Neural cell (in vitro differentiated cells): ENCODE data around the gene PTGIR.

ENCODE experiments used
- EP300 ChIP-seq: fragments of 450-650 bp; conservative IDR thresholded peaks from 2 replicates; pipeline ENCODE4 v1.6.1; 2014; ENCODE audit warnings: antibody characterized with exemption, mild to moderate bottlenecking, moderate library complexity; ENCODE audit not compliant: poor library complexity, severe bottlenecking
- TF ChIP-seq, protein P1 (sequence below): fragments of 450-650 bp; IDR thresholded peaks from 2 replicates; pipeline ENCODE4 v1.5.1; 2014; ENCODE audit warnings: antibody characterized with exemption, mild to moderate bottlenecking, moderate library complexity; ENCODE audit not compliant: poor library complexity, severe bottlenecking

DNA sequence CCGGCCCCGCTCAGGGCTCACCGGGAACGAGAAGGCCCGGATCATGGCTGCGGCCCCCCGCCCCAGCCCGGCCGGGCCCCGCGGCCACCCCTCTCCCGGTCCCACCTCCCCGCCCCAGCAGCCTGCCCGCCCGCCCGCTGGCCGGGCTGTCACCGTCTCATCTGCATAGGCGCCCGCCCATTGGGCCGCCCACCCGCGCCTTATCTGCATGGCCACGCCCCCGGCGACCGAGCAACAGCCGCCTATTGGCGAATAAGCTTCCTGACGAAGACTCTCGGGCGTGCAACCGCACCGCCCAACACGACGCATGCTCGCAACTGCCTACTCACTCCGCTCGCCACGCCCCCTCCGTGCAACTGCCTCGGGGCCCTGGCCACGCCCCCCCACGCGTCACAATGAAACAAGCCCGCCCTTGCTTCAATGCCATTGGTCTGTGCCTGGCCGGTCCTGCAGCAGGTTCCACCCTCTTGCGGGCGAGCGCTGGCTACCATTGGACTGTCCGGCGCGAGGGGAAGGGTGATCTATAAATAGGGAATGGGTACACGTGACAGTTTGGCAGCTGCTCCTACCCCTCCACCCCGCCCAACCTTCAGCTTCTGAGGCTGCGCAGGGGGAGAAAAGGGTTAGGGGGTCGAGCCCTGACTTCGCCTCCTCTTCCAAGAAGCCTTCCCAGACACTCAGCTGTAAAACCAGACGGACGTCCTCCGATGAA lies 36.3 kb upstream of the PTGIR start, which contains the start of gene DACT3:
- peak; percentile 29 for TF ChIP-seq EP300
- TF ChIP-seq, protein P1, sequence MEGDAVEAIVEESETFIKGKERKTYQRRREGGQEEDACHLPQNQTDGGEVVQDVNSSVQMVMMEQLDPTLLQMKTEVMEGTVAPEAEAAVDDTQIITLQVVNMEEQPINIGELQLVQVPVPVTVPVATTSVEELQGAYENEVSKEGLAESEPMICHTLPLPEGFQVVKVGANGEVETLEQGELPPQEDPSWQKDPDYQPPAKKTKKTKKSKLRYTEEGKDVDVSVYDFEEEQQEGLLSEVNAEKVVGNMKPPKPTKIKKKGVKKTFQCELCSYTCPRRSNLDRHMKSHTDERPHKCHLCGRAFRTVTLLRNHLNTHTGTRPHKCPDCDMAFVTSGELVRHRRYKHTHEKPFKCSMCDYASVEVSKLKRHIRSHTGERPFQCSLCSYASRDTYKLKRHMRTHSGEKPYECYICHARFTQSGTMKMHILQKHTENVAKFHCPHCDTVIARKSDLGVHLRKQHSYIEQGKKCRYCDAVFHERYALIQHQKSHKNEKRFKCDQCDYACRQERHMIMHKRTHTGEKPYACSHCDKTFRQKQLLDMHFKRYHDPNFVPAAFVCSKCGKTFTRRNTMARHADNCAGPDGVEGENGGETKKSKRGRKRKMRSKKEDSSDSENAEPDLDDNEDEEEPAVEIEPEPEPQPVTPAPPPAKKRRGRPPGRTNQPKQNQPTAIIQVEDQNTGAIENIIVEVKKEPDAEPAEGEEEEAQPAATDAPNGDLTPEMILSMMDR: no peak
